Measurements from ENCODE around the gene TMEM260. TPM values are rescaled to one million over a fixed set of nuclear protein-coding genes. Genes with fewer than 3 reads are reported as not detected.

Gene TMEM260
- polyA plus RNA-seq, 3 donors: 7.5 to 8.8 (median 8.3) TPM

GRCh38 chr14:56585461-56586084 lies 6.0 kb downstream of the TMEM260 start:
- Mint-ChIP-seq H3K27ac (no peak overlapping the region), H3K4me3 (no peak overlapping the region), H3K4me1 (peaks cover 27% of the 10 kb centered on the region), H3K36me3 (peaks cover 26 to 27% of the 10 kb centered on the region in 2 donors), H3K27me3 (ENCODE audit: low read depth in 3 of 3) (no peaks in the 10 kb centered on the region), H3K9me3 (no peaks in the 10 kb centered on the region)
- H3K9me3 ChIP-seq (replicated peaks in 1 of 2; ENCODE audit: control insufficient read depth in 1 of 2, insufficient read depth in 1 of 2, low read length in 2 of 2): no peaks in the 10 kb centered on the region
- no peak for DNase-seq
- no peak overlapping the region for H3K4me2 ChIP-seq (replicated peaks; ENCODE audit: extremely low read depth, low read length, poor library complexity, severe bottlenecking)
- H2AFZ ChIP-seq (ENCODE audit: insufficient read depth, low read depth, low read length, poor library complexity, severe bottlenecking): no peak overlapping the region
- peaks cover 32 to 40% of the 10 kb centered on the region in 2 donors for H3K36me3 ChIP-seq (replicated peaks in 1 of 2; ENCODE audit: control insufficient read depth in 1 of 2, insufficient read depth in 2 of 2, low read length in 2 of 2)
- peaks cover 28% of the 10 kb centered on the region for H3K79me2 ChIP-seq (ENCODE audit: insufficient read depth, low read length)
- H4K20me1 ChIP-seq (ENCODE audit: insufficient read depth, low read length): peaks cover 33% of the 10 kb centered on the region
- peaks cover 9 to 17% of the 10 kb centered on the region in 2 donors for H3K4me1 ChIP-seq (ENCODE audit: control insufficient read depth in 1 of 2, insufficient read depth in 2 of 2, low read length in 2 of 2)
- no peak overlapping the region for H3K9ac ChIP-seq (ENCODE audit: insufficient read depth, low read length, poor library complexity, severe bottlenecking)
- H3K4me3 ChIP-seq (replicated peaks in 1 of 3; ENCODE audit: low read depth in 2 of 3, low read length in 3 of 3): no peak overlapping the region
- 100% methylated on average over 2 of the region's 7 CpGs for WGBS (ENCODE audit: insufficient coverage)
- H3K27ac ChIP-seq (ENCODE audit: low read depth in 1 of 2, low read length in 2 of 2): no peak overlapping the region
- no peak for TF ChIP-seq CTCF (IDR thresholded peaks at IDR 0.05)
- no peaks in the 10 kb centered on the region for H3K27me3 ChIP-seq (ENCODE audit: control insufficient read depth in 2 of 2, insufficient read depth in 2 of 2, low read length in 2 of 2)
- intact Hi-C loops (cut with micrococcal nuclease): no loop called here

- H2AFZ ChIP-seq (ENCODE audit: insufficient read depth, low read depth, low read length, poor library complexity, severe bottlenecking): no peak overlapping the region
- no peaks in the 10 kb centered on the region for H3K27me3 ChIP-seq (ENCODE audit: control insufficient read depth in 2 of 2, insufficient read depth in 2 of 2, low read length in 2 of 2)
- TF ChIP-seq CTCF (IDR thresholded peaks at IDR 0.05): no peak
- WGBS (ENCODE audit: insufficient coverage): no CpG with 5 or more reads among the region's 1 CpG
- H3K4me3 ChIP-seq (replicated peaks in 1 of 3; ENCODE audit: low read depth in 2 of 3, low read length in 3 of 3): no peak overlapping the region
- no peaks in the 10 kb centered on the region for H3K27me3 Mint-ChIP-seq (ENCODE audit: low read depth in 3 of 3)
- intact Hi-C loops (cut with micrococcal nuclease): no loop called here
- H3K36me3 Mint-ChIP-seq: peaks cover 30 to 32% of the 10 kb centered on the region in 2 donors
- H3K9me3 ChIP-seq (replicated peaks in 1 of 2; ENCODE audit: control insufficient read depth in 1 of 2, insufficient read depth in 1 of 2, low read length in 2 of 2): no peaks in the 10 kb centered on the region
- no peak overlapping the region for H3K27ac Mint-ChIP-seq
- H3K79me2 ChIP-seq (ENCODE audit: insufficient read depth, low read length): peaks cover 7% of the 10 kb centered on the region
- H4K20me1 ChIP-seq (ENCODE audit: insufficient read depth, low read length): peaks cover 19% of the 10 kb centered on the region
- H3K4me1 ChIP-seq (ENCODE audit: control insufficient read depth in 1 of 2, insufficient read depth in 2 of 2, low read length in 2 of 2): no peaks in the 10 kb centered on the region
- peaks cover 10% of the 10 kb centered on the region for H3K4me1 Mint-ChIP-seq
- peaks cover 36 to 57% of the 10 kb centered on the region in 2 donors for H3K36me3 ChIP-seq (replicated peaks in 1 of 2; ENCODE audit: control insufficient read depth in 1 of 2, insufficient read depth in 2 of 2, low read length in 2 of 2)
- no peak overlapping the region for H3K4me3 Mint-ChIP-seq
- H3K4me2 ChIP-seq (replicated peaks; ENCODE audit: extremely low read depth, low read length, poor library complexity, severe bottlenecking): no peak overlapping the region
- no peaks in the 10 kb centered on the region for H3K9me3 Mint-ChIP-seq
- no peak overlapping the region for H3K27ac ChIP-seq (ENCODE audit: low read depth in 1 of 2, low read length in 2 of 2)
- no peak for DNase-seq
- no peak overlapping the region for H3K9ac ChIP-seq (ENCODE audit: insufficient read depth, low read length, poor library complexity, severe bottlenecking)
Measured at GRCh38 chr14:56587701-56588100, 8.1 kb downstream of the TMEM260 start.

Data from CD14-positive monocyte (primary cell).